Naive thymus-derived CD4-positive, alpha-beta T cell (primary cell): ENCODE data around the gene EPB41L4A. TPM values are rescaled to one million over a fixed set of nuclear protein-coding genes. Genes with fewer than 3 reads are reported as not detected.

Experiments used
- ATAC-seq: fragments of 150-1000 bp; cut with Tn5 transposase; 2 replicates; pipeline ENCODE4 v1.10.0; 2021; ENCODE audit warnings: mild to moderate bottlenecking, moderate library complexity
- CTCF ChIA-PET: fragments of 350-600 bp; sonication (Branson Sonifier 250); formaldehyde crosslinking; loops from one replicate; lab custom pipeline; 2021; ENCODE audit warnings: antibody characterized with exemption; lab: Charles Lee
- POLR2A ChIA-PET: fragments of 350-600 bp; sonication (Branson Sonifier 250); formaldehyde crosslinking; loops from one replicate; lab custom pipeline; 2021; ENCODE audit warnings: antibody characterized with exemption, inconsistent platforms; lab: Charles Lee
- DNase-seq, 9 donors: peaks; one replicate each; pipeline versions ENCODE4 v3.0.0 to v3.0.0-alpha.2; 2020 to 2022; ENCODE audit warnings: mixed read lengths in 1 of 9
- H3K27ac ChIP-seq: one replicate; pipeline ENCODE4 v1.7.0; 2013; ENCODE audit warnings: mild to moderate bottlenecking, low read depth, low read length, moderate library complexity
- H3K27me3 ChIP-seq, 2 donors: one replicate each; pipeline ENCODE4 v1.7.0; 2013; ENCODE audit warnings: low read length in 2 of 2, mild to moderate bottlenecking in 2 of 2, moderate library complexity in 2 of 2; ENCODE audit not compliant: control insufficient read depth in 2 of 2, insufficient read depth in 2 of 2
- H3K36me3 ChIP-seq, 3 experiments: 1 replicate in 2 of 3; 2 replicates in 1 of 3; pipeline ENCODE4 v1.7.0; 2013; ENCODE audit warnings: low read length in 3 of 3, mild to moderate bottlenecking in 3 of 3, moderate library complexity in 1 of 3; ENCODE audit not compliant: insufficient read depth in 3 of 3, control insufficient read depth in 2 of 3
- H3K4me1 ChIP-seq, 2 donors: one replicate each; pipeline ENCODE4 v1.7.0; 2013; ENCODE audit warnings: low read length in 2 of 2, mild to moderate bottlenecking in 2 of 2, moderate library complexity in 1 of 2; ENCODE audit not compliant: control insufficient read depth in 2 of 2, insufficient read depth in 2 of 2
- H3K4me3 ChIP-seq: 2 replicates; pipeline ENCODE4 v1.7.0; 2013; ENCODE audit warnings: mild to moderate bottlenecking, low read length
- H3K9me3 ChIP-seq, 3 experiments: 1 replicate in 2 of 3; 2 replicates in 1 of 3; pipeline ENCODE4 v1.7.0; 2013; ENCODE audit warnings: low read length in 3 of 3; ENCODE audit not compliant: control insufficient read depth in 2 of 3
- H3K27ac Mint-ChIP-seq, 9 donors: one replicate each; pipeline ENCODE4 v1.8.0; 2020 to 2022; ENCODE audit warnings: mixed read lengths in 9 of 9, mild to moderate bottlenecking in 8 of 9, moderate library complexity in 5 of 9, inconsistent platforms in 2 of 9
- H3K27me3 Mint-ChIP-seq, 5 donors: one replicate each; pipeline ENCODE4 v1.8.0; 2021 to 2022; ENCODE audit warnings: mixed read lengths in 5 of 5, mild to moderate bottlenecking in 1 of 5
- H3K36me3 Mint-ChIP-seq, 5 donors: one replicate each; pipeline ENCODE4 v1.8.0; 2020 to 2022; ENCODE audit warnings: mixed read lengths in 5 of 5, mild to moderate bottlenecking in 3 of 5, inconsistent platforms in 1 of 5
- H3K4me1 Mint-ChIP-seq, 7 donors: one replicate each; pipeline ENCODE4 v1.8.0; 2020 to 2022; ENCODE audit warnings: mixed read lengths in 7 of 7, mild to moderate bottlenecking in 3 of 7, inconsistent platforms in 1 of 7
- H3K4me3 Mint-ChIP-seq, 10 donors: one replicate each; pipeline ENCODE4 v1.8.0; 2020 to 2022; ENCODE audit warnings: mild to moderate bottlenecking in 10 of 10, mixed read lengths in 10 of 10, moderate library complexity in 6 of 10, inconsistent platforms in 2 of 10
- H3K9me3 Mint-ChIP-seq, 11 donors: one replicate each; pipeline ENCODE4 v1.8.0; 2020 to 2022; ENCODE audit warnings: mixed read lengths in 11 of 11, mild to moderate bottlenecking in 4 of 11, inconsistent platforms in 1 of 11, moderate library complexity in 1 of 11
- intact Hi-C, 2 donors: fragments of 100-400 bp; cut with micrococcal nuclease; formaldehyde crosslinking; loops; one replicate each; pipeline ENCODE4 v1.15.1; 2023
- polyA plus RNA-seq, 2 donors: library from polyadenylated mRNA; unstranded; fragments of 300-500 nt; fragmentation: Illumina TruSeq; gene quantifications; one replicate each; pipeline ENCODE4 v1.2.3, GENCODE V29; 2021
- total RNA-seq, 6 experiments: library from RNA in 5 of 6; stranded (reverse) in 5 of 6; gene quantifications; 1 replicate in 5 of 6; 2 replicates in 1 of 6; pipeline ENCODE4 v1.2.3 and lab custom pipeline; 2021 to 2026

EPB41L4A gene
- total and polyA plus RNA-seq, 7 experiments from 2014 or later, result 0.17 to 1.7 (median 0.96) TPM; not detected in 1

- CTCF ChIA-PET, result no interaction called here
- Mint-ChIP-seq H3K4me1 (no peaks in the 10 kb centered on the region), H3K4me3 (no peak overlapping the region), H3K27ac (no peak overlapping the region), H3K27me3 (peaks cover 19 to 26% (median 20%) of the 10 kb centered on the region in 5 donors), H3K36me3 (no peaks in the 10 kb centered on the region), H3K9me3 (no peaks in the 10 kb centered on the region)
- no peaks in the 10 kb centered on the region for H3K9me3 ChIP-seq
- H3K27ac ChIP-seq, result no peak overlapping the region
- DNase-seq (no peak), ATAC-seq (no peak)
- H3K27me3 ChIP-seq, result no peaks in the 10 kb centered on the region
- H3K4me1 ChIP-seq, result no peaks in the 10 kb centered on the region
- H3K36me3 ChIP-seq, result no peaks in the 10 kb centered on the region
- POLR2A ChIA-PET, result no interaction called here
- intact Hi-C loops, result no loop called here
- no peak overlapping the region for H3K4me3 ChIP-seq
These were observed 223.2 kb downstream of the EPB41L4A start for GRCh38 chr5:112195924-112196323.

- Mint-ChIP-seq H3K4me1 (no peaks in the 10 kb centered on the region), H3K9me3 (no peaks in the 10 kb centered on the region), H3K36me3 (no peaks in the 10 kb centered on the region), H3K27me3 (peaks cover 23 to 32% (median 29%) of the 10 kb centered on the region in 5 donors), H3K27ac (no peak overlapping the region), H3K4me3 (no peak overlapping the region)
- H3K9me3 ChIP-seq, result no peaks in the 10 kb centered on the region
- ChIA-PET POLR2A (no interaction called here), CTCF (no interaction called here)
- H3K27ac ChIP-seq, result no peak overlapping the region
- no peak overlapping the region for H3K4me3 ChIP-seq
- H3K27me3 ChIP-seq, result no peaks in the 10 kb centered on the region
- no peak for ATAC-seq
- intact Hi-C loops, result no loop called here
- no peak for DNase-seq
- H3K36me3 ChIP-seq, result no peaks in the 10 kb centered on the region
- no peaks in the 10 kb centered on the region for H3K4me1 ChIP-seq
These were observed 226.2 kb downstream of the EPB41L4A start for GRCh38 chr5:112192866-112193265.

- no peak overlapping the region for H3K4me3 Mint-ChIP-seq
- no peaks in the 10 kb centered on the region for H3K27me3 ChIP-seq
- ChIA-PET CTCF (no interaction called here), POLR2A (no interaction called here)
- H3K36me3 Mint-ChIP-seq, result no peaks in the 10 kb centered on the region
- no peak for ATAC-seq
- peaks cover 27 to 38% (median 35%) of the 10 kb centered on the region in 5 donors for H3K27me3 Mint-ChIP-seq
- H3K9me3 Mint-ChIP-seq, result no peaks in the 10 kb centered on the region
- H3K27ac Mint-ChIP-seq, result no peak overlapping the region
- no peaks in the 10 kb centered on the region for H3K9me3 ChIP-seq
- H3K4me1 Mint-ChIP-seq, result no peaks in the 10 kb centered on the region
- no peak for DNase-seq
- no peaks in the 10 kb centered on the region for H3K36me3 ChIP-seq
- no peaks in the 10 kb centered on the region for H3K4me1 ChIP-seq
- intact Hi-C loops, result no loop called here
- no peak overlapping the region for H3K27ac ChIP-seq
- H3K4me3 ChIP-seq, result no peak overlapping the region
These were observed 227.0 kb downstream of the EPB41L4A start for GRCh38 chr5:112192072-112192471.

- H3K36me3 Mint-ChIP-seq, result no peaks in the 10 kb centered on the region
- ATAC-seq, result peak; percentile 42
- H3K27ac ChIP-seq, result no peak overlapping the region
These were observed 229.7 kb downstream of the EPB41L4A start for GRCh38 chr5:112189391-112189790.

GRCh38 chr5:112186401-112186990, 232.6 kb downstream of the EPB41L4A start:
- Mint-ChIP-seq H3K4me1 (no peaks in the 10 kb centered on the region), H3K9me3 (no peaks in the 10 kb centered on the region), H3K27ac (no peak overlapping the region), H3K4me3 (no peak overlapping the region), H3K27me3 (peaks cover 27 to 61% (median 43%) of the 10 kb centered on the region in 5 donors), H3K36me3 (no peaks in the 10 kb centered on the region)
- CTCF ChIA-PET, result interaction anchor here (1.1 kb wide), 1 partner anchor 11 kb away, joined by 5 read pairs; no protein-coding TSS in a partner anchor
- DNase-seq (peak in 3 of 9 donors; percentile 1 to 16 (median 5)), ATAC-seq (peak; percentile 61)
- Histone ChIP-seq H3K27ac (no peak overlapping the region), H3K9me3 (no peaks in the 10 kb centered on the region), H3K4me1 (no peaks in the 10 kb centered on the region), H3K4me3 (no peak overlapping the region), H3K27me3 (no peaks in the 10 kb centered on the region), H3K36me3 (no peaks in the 10 kb centered on the region)
- POLR2A ChIA-PET, result no interaction called here
- intact Hi-C loops, result loop anchor here (1.0 kb wide), 2 partner anchors 11 to 26 kb away; no protein-coding TSS in a partner anchor

More at GRCh38 chr5:112189391-112189790, 229.7 kb downstream of the EPB41L4A start:
- Histone ChIP-seq H3K4me3 (no peak overlapping the region), H3K27me3 (no peaks in the 10 kb centered on the region), H3K4me1 (no peaks in the 10 kb centered on the region), H3K9me3 (no peaks in the 10 kb centered on the region), H3K36me3 (no peaks in the 10 kb centered on the region)
- no peak overlapping the region for H3K27ac Mint-ChIP-seq
- intact Hi-C loops, result no loop called here
- no peak for DNase-seq
- no peaks in the 10 kb centered on the region for H3K9me3 Mint-ChIP-seq
- no peaks in the 10 kb centered on the region for H3K4me1 Mint-ChIP-seq
- ChIA-PET POLR2A (no interaction called here), CTCF (interaction anchor here (0.6 kb wide), 1 partner anchor 197 kb away, joined by 5 read pairs; no protein-coding TSS in a partner anchor)
- peaks cover 31 to 49% (median 38%) of the 10 kb centered on the region in 5 donors for H3K27me3 Mint-ChIP-seq
- H3K4me3 Mint-ChIP-seq, result no peak overlapping the region

GRCh38 chr5:112183874-112184273, 235.2 kb downstream of the EPB41L4A start:
- Histone ChIP-seq H3K36me3 (no peaks in the 10 kb centered on the region), H3K27me3 (no peaks in the 10 kb centered on the region), H3K9me3 (no peaks in the 10 kb centered on the region), H3K4me1 (no peaks in the 10 kb centered on the region), H3K4me3 (no peak overlapping the region), H3K27ac (no peak overlapping the region)
- intact Hi-C loops, result no loop called here
- DNase-seq (no peak), ATAC-seq (no peak)
- ChIA-PET CTCF (no interaction called here), POLR2A (interaction anchor here (0.6 kb wide), 1 partner anchor 23 kb away, joined by 5 read pairs; no protein-coding TSS in a partner anchor)
- Mint-ChIP-seq H3K9me3 (no peaks in the 10 kb centered on the region), H3K4me1 (no peaks in the 10 kb centered on the region), H3K27ac (no peak overlapping the region), H3K27me3 (peaks cover 19 to 63% (median 34%) of the 10 kb centered on the region in 5 donors), H3K4me3 (no peak overlapping the region), H3K36me3 (no peaks in the 10 kb centered on the region)
